A172 (cell line): ENCODE results near the gene UNG. TPM values are rescaled to one million over a fixed set of nuclear protein-coding genes. Genes with fewer than 3 reads are reported as not detected.
A peak's percentile ranks its signal among the peaks of the same experiment; 100 is the strongest.

Experiments
- DNase-seq: peaks from one replicate; pipeline ENCODE4 v3.0.0-alpha.2; 2015; ENCODE audit warnings: low spot score
- total RNA-seq: library from RNA; depleted of rRNA; stranded (reverse); fragments of >200 nt; shearing (Covaris generic); gene quantifications from 2 replicates; pipeline ENCODE4 v1.2.3, GENCODE V29; 2014

UNG gene
- total RNA-seq, 1 experiment from 2014 or later, result 112 TPM

- DNase-seq, result no peak
Observed at GRCh38 chr12:109089683-109090082, 7.7 kb upstream of the UNG start.

GRCh38 chr12:109092497-109093021 lies 4.8 kb upstream of the UNG start:
- DNase-seq, result no peak

- DNase-seq, result peak; percentile 87
Observed at GRCh38 chr12:109093022-109093918, 4.1 kb upstream of the UNG start, which contains the start of gene ALKBH2. Gene ALKBH2, minus strand, starts transcription at chr12:109093472. Its CDS starts 686 bp downstream, at chr12:109092786.

- no peak for DNase-seq
Observed at GRCh38 chr12:109097140-109097434, 310 bp upstream of the UNG start.

- DNase-seq, result no peak
Observed at GRCh38 chr12:109098183-109098604, 797 bp downstream of the UNG start.

- DNase-seq, result no peak
Observed at GRCh38 chr12:109098651-109099050, 1.3 kb downstream of the UNG start.

GRCh38 chr12:109099431-109100020 lies 2.1 kb downstream of the UNG start:
- DNase-seq, result no peak

- DNase-seq, result no peak
Observed at GRCh38 chr12:109100741-109101140, 3.3 kb downstream of the UNG start.

- no peak for DNase-seq
Observed at GRCh38 chr12:109102491-109102890, 5.1 kb downstream of the UNG start.

GRCh38 chr12:109105176-109105575 lies 7.8 kb downstream of the UNG start:
- DNase-seq, result no peak

GRCh38 chr12:109109746-109110350 lies 12.5 kb downstream of the UNG start:
- DNase-seq, result no peak

GRCh38 chr12:109110988-109111495 lies 13.6 kb downstream of the UNG start:
- peak; percentile 80 for DNase-seq

- no peak for DNase-seq
Observed at GRCh38 chr12:109112720-109113465, 15.5 kb downstream of the UNG start.

- DNase-seq, result no peak
Observed at GRCh38 chr12:109113661-109114321, 16.4 kb downstream of the UNG start.

GRCh38 chr12:109114644-109115043 lies 17.2 kb downstream of the UNG start:
- DNase-seq, result no peak

GRCh38 chr12:109115404-109115757 lies 18.0 kb downstream of the UNG start:
- no peak for DNase-seq

- DNase-seq, result no peak
Observed at GRCh38 chr12:109115758-109116610, 18.6 kb downstream of the UNG start, which contains the start of gene ACACB. Gene ACACB, plus strand, starts transcription at chr12:109116587. Its CDS starts 22,819 bp downstream, at chr12:109139406.

- no peak for DNase-seq
Observed at GRCh38 chr12:109116611-109116949, 19.2 kb downstream of the UNG start.

- no peak for DNase-seq
Observed at GRCh38 chr12:109120095-109120494, 22.7 kb downstream of the UNG start.

GRCh38 chr12:109120557-109120956 lies 23.2 kb downstream of the UNG start:
- no peak for DNase-seq
